Activated T-cell treated with anti-CD3 and anti-CD28 coated beads, Interleukin-2, amount 50 U/mL, for 72 hours (primary cell): ENCODE measurements around the gene BICDL1. TPM values are rescaled to one million over a fixed set of nuclear protein-coding genes. Genes with fewer than 3 reads are reported as not detected.

Source experiments
- ATAC-seq, 2 donors: fragments of 150-1000 bp; cut with Tn5 transposase; replicated peaks in 1 of 2; 2 replicates each; pipeline ENCODE4 v1.10.0; 2021; ENCODE audit warnings: moderate library complexity in 2 of 2, mild to moderate bottlenecking in 1 of 2
- DNase-seq, 2 donors: peaks; one replicate each; pipeline ENCODE4 v3.0.0; 2021 to 2022; ENCODE audit warnings: mixed read lengths in 1 of 2
- H3K27ac Mint-ChIP-seq: one replicate; pipeline ENCODE4 v1.8.0; 2022; ENCODE audit warnings: mild to moderate bottlenecking, moderate library complexity, mixed read lengths
- H3K27me3 Mint-ChIP-seq: one replicate; pipeline ENCODE4 v1.8.0; 2022; ENCODE audit warnings: low read depth, mixed read lengths
- H3K36me3 Mint-ChIP-seq, 2 donors: one replicate each; pipeline ENCODE4 v1.8.0; 2022; ENCODE audit warnings: mixed read lengths in 2 of 2, mild to moderate bottlenecking in 1 of 2; ENCODE audit not compliant: insufficient read depth in 2 of 2
- H3K4me1 Mint-ChIP-seq: one replicate; pipeline ENCODE4 v1.8.0; 2022; ENCODE audit warnings: low read depth, mixed read lengths
- H3K4me3 Mint-ChIP-seq, 2 donors: one replicate each; pipeline ENCODE4 v1.8.0; 2022; ENCODE audit warnings: mild to moderate bottlenecking in 2 of 2, mixed read lengths in 2 of 2, moderate library complexity in 2 of 2
- H3K9me3 Mint-ChIP-seq, 2 donors: one replicate each; pipeline ENCODE4 v1.8.0; 2022; ENCODE audit warnings: mixed read lengths in 2 of 2
- total RNA-seq, 2 donors: library from RNA; stranded (reverse); gene quantifications; one replicate each; pipeline ENCODE4 v1.2.3, GENCODE V29; 2022

Gene BICDL1
- total RNA-seq, 2 donors from 2014 or later, result 154 to 180 TPM

GRCh38 chr12:120093592-120094355 lies 104.7 kb downstream of the BICDL1 start:
- DNase-seq (no peak), ATAC-seq (peak; percentile 14 to 17)
- Mint-ChIP-seq H3K4me3 (no peak overlapping the region), H3K36me3 (peaks cover 8 to 22% of the 10 kb centered on the region in 2 donors), H3K27me3 (no peaks in the 10 kb centered on the region), H3K4me1 (peaks cover 9% of the 10 kb centered on the region), H3K9me3 (no peaks in the 10 kb centered on the region), H3K27ac (no peak overlapping the region)

- Mint-ChIP-seq H3K4me1 (peaks cover 5% of the 10 kb centered on the region), H3K27me3 (no peaks in the 10 kb centered on the region), H3K4me3 (no peak overlapping the region), H3K27ac (no peak overlapping the region), H3K9me3 (no peaks in the 10 kb centered on the region), H3K36me3 (peaks cover 6 to 17% of the 10 kb centered on the region in 2 donors)
- DNase-seq, result no peak
- no peak for ATAC-seq
These were observed 105.4 kb downstream of the BICDL1 start for GRCh38 chr12:120094485-120094884.

GRCh38 chr12:120095331-120095730 lies 106.3 kb downstream of the BICDL1 start:
- ATAC-seq (no peak), DNase-seq (no peak)
- Mint-ChIP-seq H3K9me3 (no peaks in the 10 kb centered on the region), H3K4me3 (no peak overlapping the region), H3K36me3 (peaks cover 6 to 14% of the 10 kb centered on the region in 2 donors), H3K27ac (no peak overlapping the region), H3K27me3 (no peaks in the 10 kb centered on the region), H3K4me1 (peaks cover 5% of the 10 kb centered on the region)

- no peaks in the 10 kb centered on the region for H3K9me3 Mint-ChIP-seq
- ATAC-seq (no peak), DNase-seq (no peak)
- no peak overlapping the region for H3K27ac Mint-ChIP-seq
- H3K4me3 Mint-ChIP-seq, result no peak overlapping the region
- peaks cover 5% of the 10 kb centered on the region for H3K4me1 Mint-ChIP-seq
- H3K27me3 Mint-ChIP-seq, result no peaks in the 10 kb centered on the region
- peaks cover 5 to 14% of the 10 kb centered on the region in 2 donors for H3K36me3 Mint-ChIP-seq
These were observed 106.7 kb downstream of the BICDL1 start for GRCh38 chr12:120095736-120096135.

- H3K36me3 Mint-ChIP-seq, result peaks cover 2 to 7% of the 10 kb centered on the region in 2 donors
- ATAC-seq (no peak), DNase-seq (no peak)
- no peaks in the 10 kb centered on the region for H3K9me3 Mint-ChIP-seq
- no peak overlapping the region for H3K4me3 Mint-ChIP-seq
- peaks cover 6% of the 10 kb centered on the region for H3K4me1 Mint-ChIP-seq
- H3K27ac Mint-ChIP-seq, result no peak overlapping the region
- H3K27me3 Mint-ChIP-seq, result no peaks in the 10 kb centered on the region
These were observed 107.7 kb downstream of the BICDL1 start for GRCh38 chr12:120096671-120097202.

- no peaks in the 10 kb centered on the region for H3K27me3 Mint-ChIP-seq
- no peak overlapping the region for H3K27ac Mint-ChIP-seq
- peaks cover 2 to 7% of the 10 kb centered on the region in 2 donors for H3K36me3 Mint-ChIP-seq
- no peak for ATAC-seq
- no peaks in the 10 kb centered on the region for H3K9me3 Mint-ChIP-seq
- no peak for DNase-seq
- H3K4me1 Mint-ChIP-seq, result peaks cover 17% of the 10 kb centered on the region
- H3K4me3 Mint-ChIP-seq, result no peak overlapping the region
These were observed 109.9 kb downstream of the BICDL1 start for GRCh38 chr12:120098756-120099470.

GRCh38 chr12:120099738-120100137 lies 110.7 kb downstream of the BICDL1 start:
- Mint-ChIP-seq H3K4me3 (no peak overlapping the region), H3K4me1 (peaks cover 17% of the 10 kb centered on the region), H3K36me3 (peaks cover 1 to 6% of the 10 kb centered on the region in 2 donors)

GRCh38 chr12:120100630-120101029 lies 111.6 kb downstream of the BICDL1 start:
- no peak for DNase-seq
- H3K27ac Mint-ChIP-seq, result no peak overlapping the region
- H3K4me1 Mint-ChIP-seq, result peaks cover 23% of the 10 kb centered on the region
- H3K27me3 Mint-ChIP-seq, result no peaks in the 10 kb centered on the region
- H3K4me3 Mint-ChIP-seq, result no peak overlapping the region
- ATAC-seq, result no peak
- no peaks in the 10 kb centered on the region for H3K9me3 Mint-ChIP-seq
- H3K36me3 Mint-ChIP-seq, result peaks cover 2 to 13% of the 10 kb centered on the region in 2 donors

More at GRCh38 chr12:120099738-120100137, 110.7 kb downstream of the BICDL1 start:
- DNase-seq (no peak), ATAC-seq (no peak)
- Mint-ChIP-seq H3K9me3 (no peaks in the 10 kb centered on the region), H3K27ac (no peak overlapping the region), H3K27me3 (no peaks in the 10 kb centered on the region)

GRCh38 chr12:120101182-120101581 lies 112.1 kb downstream of the BICDL1 start:
- Mint-ChIP-seq H3K4me3 (peak overlapping the region; percentile 34 to 65), H3K27ac (peak overlapping the region; percentile 34), H3K36me3 (peaks cover 2 to 13% of the 10 kb centered on the region in 2 donors), H3K4me1 (peaks cover 23% of the 10 kb centered on the region), H3K27me3 (no peaks in the 10 kb centered on the region), H3K9me3 (no peaks in the 10 kb centered on the region)
- ATAC-seq (peak in 1 of 2 donors; percentile 19), DNase-seq (no peak)

- no peak for DNase-seq
- H3K9me3 Mint-ChIP-seq, result no peaks in the 10 kb centered on the region
- peak overlapping the region; percentile 34 to 65 for H3K4me3 Mint-ChIP-seq
These were observed 112.6 kb downstream of the BICDL1 start for GRCh38 chr12:120101617-120102016.

GRCh38 chr12:120102189-120103043 lies 113.4 kb downstream of the BICDL1 start:
- peak overlapping the region in 1 of 2 donors; percentile 40 for H3K4me3 Mint-ChIP-seq
- H3K27ac Mint-ChIP-seq, result peak overlapping the region; percentile 48
- no peaks in the 10 kb centered on the region for H3K27me3 Mint-ChIP-seq
- H3K9me3 Mint-ChIP-seq, result no peaks in the 10 kb centered on the region
- H3K36me3 Mint-ChIP-seq, result peaks cover 2 to 13% of the 10 kb centered on the region in 2 donors
- ATAC-seq (peak in 1 of 2 donors; percentile 3), DNase-seq (no peak)
- peaks cover 23% of the 10 kb centered on the region for H3K4me1 Mint-ChIP-seq

More at GRCh38 chr12:120101617-120102016, 112.6 kb downstream of the BICDL1 start:
- Mint-ChIP-seq H3K27me3 (no peaks in the 10 kb centered on the region), H3K4me1 (peaks cover 23% of the 10 kb centered on the region), H3K36me3 (peaks cover 2 to 13% of the 10 kb centered on the region in 2 donors), H3K27ac (peak overlapping the region; percentile 48)
- ATAC-seq, result no peak

GRCh38 chr12:120103044-120103338 lies 114.0 kb downstream of the BICDL1 start:
- Mint-ChIP-seq H3K27me3 (no peaks in the 10 kb centered on the region), H3K4me3 (no peak overlapping the region), H3K9me3 (no peaks in the 10 kb centered on the region), H3K27ac (no peak overlapping the region), H3K36me3 (peaks cover 2 to 12% of the 10 kb centered on the region in 2 donors), H3K4me1 (peaks cover 26% of the 10 kb centered on the region)
- no peak for ATAC-seq
- no peak for DNase-seq
